Medulla oblongata (tissue), 1 donor: ENCODE measurements around the gene SLC25A17.
"Not testable (repeated sequence)": the region's sequence is repeated elsewhere in the genome, so short reads cannot be mapped to it uniquely, and the experiment has no call there.

ENCODE experiments used
- DNase-seq: peaks from one replicate; pipeline ENCODE4 v3.0.0-alpha.2; 2015; ENCODE audit errors: extremely low spot score

Gene SLC25A17

GRCh38 chr22:40818747-40819598 lies at the start of gene SLC25A17:
Gene SLC25A17, minus strand, starts transcription at chr22:40819346. Its CDS starts 98 bp downstream, at chr22:40819248.
- DNase-seq, result peak; percentile 91

GRCh38 chr22:40868379-40868778 lies 49.2 kb upstream of the SLC25A17 start:
- DNase-seq, result not testable (repeated sequence)

- no peak for DNase-seq
Observed at GRCh38 chr22:40867109-40867508, 48.0 kb upstream of the SLC25A17 start.

GRCh38 chr22:40862537-40862936 lies 43.4 kb upstream of the SLC25A17 start:
- no peak for DNase-seq

DNA sequence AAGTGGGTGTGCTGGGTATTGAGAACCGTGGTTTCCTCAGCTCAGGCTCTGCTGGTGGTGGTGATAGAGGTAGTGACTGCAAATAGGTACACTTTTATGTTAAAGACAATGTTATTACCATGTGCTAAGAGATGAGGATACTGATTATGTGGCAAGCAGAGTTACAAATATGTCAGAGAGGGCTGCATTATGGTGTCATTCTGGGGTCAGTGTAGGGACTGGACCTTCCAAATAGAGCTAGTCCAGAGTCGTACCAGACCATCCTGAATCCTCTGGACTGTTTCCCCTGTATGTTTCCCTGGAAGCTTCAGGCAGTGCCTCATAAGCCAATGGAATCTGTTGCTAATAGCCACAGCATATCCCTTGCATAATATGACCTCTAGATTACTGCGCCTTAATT lies 42.9 kb upstream of the SLC25A17 start, which contains the start of gene DNAJB7:
Gene DNAJB7 (minus strand): TSS at position 101 of the 400 bp plus-strand sequence. CDS start 119 bp downstream, outside the sequence.
- no peak for DNase-seq

- no peak for DNase-seq
Observed at GRCh38 chr22:40857309-40857855, 38.2 kb upstream of the SLC25A17 start.

DNA sequence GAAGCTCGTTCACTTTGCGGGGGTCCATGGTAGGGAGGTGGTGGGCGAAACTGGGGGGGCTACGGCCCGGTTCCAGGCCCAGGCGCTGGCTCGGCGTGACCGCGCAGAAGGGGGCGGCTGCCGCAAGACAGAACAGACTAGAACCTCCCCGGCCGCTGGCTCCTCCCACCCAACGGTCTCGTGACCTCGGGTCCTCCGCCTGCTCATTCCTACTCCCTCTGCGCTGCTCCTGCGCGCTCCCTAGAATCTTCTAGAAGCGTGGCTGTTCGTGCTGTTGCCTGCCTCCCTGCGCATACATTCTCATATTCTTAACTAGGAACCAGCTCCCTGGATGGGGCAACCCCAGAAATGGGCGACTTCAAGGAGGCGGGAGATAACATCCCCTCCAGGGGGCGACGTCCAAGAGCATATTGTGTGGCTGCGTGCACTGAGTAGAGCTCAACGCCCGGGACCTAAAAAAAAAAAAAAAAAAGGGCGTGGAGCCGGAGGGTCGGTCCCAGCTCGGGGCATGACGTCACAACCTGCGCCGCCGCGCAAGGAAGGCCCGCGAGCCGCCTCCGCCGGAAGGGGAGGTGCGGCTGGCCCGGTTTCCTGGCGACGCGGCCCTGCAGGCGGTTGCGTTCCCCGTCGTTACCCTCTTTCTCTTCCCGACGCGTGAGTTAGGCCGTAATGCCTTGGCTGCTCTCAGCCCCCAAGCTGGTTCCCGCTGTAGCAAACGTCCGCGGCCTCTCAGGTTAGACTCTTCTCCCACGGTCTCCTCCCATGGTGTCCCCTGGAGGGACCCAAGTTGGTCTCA lies 37.6 kb upstream of the SLC25A17 start, which contains the start of the genes ST13 and XPNPEP3:
Gene ST13 (minus strand): TSS at position 127 of the 796 bp plus-strand sequence. CDS start 99 bp downstream, at position 28.
Gene XPNPEP3 (plus strand): TSS at position 636 of the 796 bp plus-strand sequence. CDS start 34 bp downstream, at position 670.
- DNase-seq, result peak; percentile 98

- peak; percentile 57 for DNase-seq
Observed at GRCh38 chr22:40855979-40856512, 36.9 kb upstream of the SLC25A17 start.

GRCh38 chr22:40855071-40855978 lies 36.2 kb upstream of the SLC25A17 start:
- peak; percentile 43 for DNase-seq

GRCh38 chr22:40853961-40854360 lies 34.8 kb upstream of the SLC25A17 start:
- DNase-seq, result peak; percentile 40

- DNase-seq, result no peak
Observed at GRCh38 chr22:40853333-40853732, 34.2 kb upstream of the SLC25A17 start.

DNA sequence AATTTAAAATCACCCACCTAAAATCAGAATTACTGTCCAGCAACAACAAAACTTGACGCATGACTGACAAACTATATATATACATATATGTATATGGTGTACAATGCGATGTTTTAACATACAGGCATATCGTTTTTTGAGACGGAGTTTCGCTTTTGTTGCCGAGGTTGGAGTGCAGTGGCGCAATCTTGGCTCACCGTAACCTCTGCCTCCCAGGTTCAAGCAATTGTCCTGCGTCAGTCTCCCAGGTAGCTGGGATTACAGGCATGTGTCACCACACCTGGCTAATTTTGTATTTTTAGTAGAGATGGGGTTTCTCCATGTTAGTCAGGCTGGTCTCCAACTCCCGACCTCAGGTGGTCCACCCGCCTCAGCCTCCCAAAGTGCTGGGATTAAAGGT lies 26.7 kb upstream of the SLC25A17 start:
- DNase-seq, result not testable (repeated sequence)

GRCh38 chr22:40844951-40845350 lies 25.8 kb upstream of the SLC25A17 start:
- DNase-seq, result no peak

GRCh38 chr22:40838486-40838885 lies 19.3 kb upstream of the SLC25A17 start:
- DNase-seq, result no peak

DNA sequence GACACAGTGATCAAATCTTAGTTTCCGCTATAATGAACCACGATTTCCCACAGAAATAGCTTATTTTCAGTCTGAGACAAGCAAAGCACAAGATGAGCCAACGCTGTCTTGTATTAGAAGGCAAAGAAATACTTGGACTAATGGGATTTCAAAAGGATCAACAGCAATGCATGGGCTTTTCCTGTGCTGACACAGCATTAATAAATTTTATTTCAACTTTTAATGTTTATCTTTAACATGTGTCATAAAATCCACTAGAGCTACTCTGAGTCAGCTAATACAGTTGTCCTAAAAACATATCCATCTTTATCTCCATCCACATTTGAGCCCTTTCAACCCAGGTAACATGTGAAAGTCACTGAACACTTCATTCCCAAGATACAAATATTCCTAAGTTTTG lies 15.5 kb upstream of the SLC25A17 start:
- DNase-seq, result no peak

GRCh38 chr22:40829131-40829530 lies 10.0 kb upstream of the SLC25A17 start:
- no peak for DNase-seq

DNA sequence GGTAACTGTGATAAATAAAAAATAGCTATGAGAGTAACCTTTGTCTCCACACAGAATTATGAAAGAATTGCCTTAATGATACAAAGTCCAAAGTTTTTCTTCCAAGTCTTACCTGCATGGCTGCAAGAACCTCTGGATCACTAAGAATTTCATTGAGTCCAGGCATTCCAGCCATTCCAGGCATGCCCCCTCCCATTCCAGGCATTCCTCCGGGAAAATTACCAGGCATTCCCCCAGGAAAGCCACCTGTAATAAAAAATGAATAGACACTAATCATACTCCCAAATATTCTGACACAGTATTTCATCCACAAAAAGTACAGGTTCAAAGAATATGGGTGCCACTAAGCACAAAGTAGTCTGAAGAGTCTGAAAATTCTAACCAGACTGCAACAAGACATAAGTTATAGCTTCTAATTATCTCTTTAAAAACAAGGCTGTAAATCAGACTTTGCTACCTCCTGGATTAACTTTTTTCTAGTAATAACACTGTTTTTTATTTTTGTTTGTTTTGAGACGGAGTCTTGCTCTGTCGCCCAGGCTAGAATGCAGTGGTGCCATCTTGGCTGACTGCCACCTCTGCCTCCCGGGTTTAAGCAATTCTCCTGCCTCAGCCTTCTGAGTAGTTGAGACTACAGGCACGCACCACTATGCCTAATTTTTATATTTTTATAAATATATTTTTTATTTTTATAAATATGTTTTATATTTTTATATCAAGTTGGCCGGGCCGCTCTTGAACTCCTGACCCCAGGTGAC lies 8.0 kb upstream of the SLC25A17 start:
- DNase-seq, result no peak

- DNase-seq, result not testable (repeated sequence)
Observed at GRCh38 chr22:40826292-40826691, 7.1 kb upstream of the SLC25A17 start.

- DNase-seq, result no peak
Observed at GRCh38 chr22:40823426-40823825, 4.3 kb upstream of the SLC25A17 start.

GRCh38 chr22:40819599-40820140 lies 524 bp upstream of the SLC25A17 start:
- no peak for DNase-seq
